SK-N-SH (cell line): ENCODE measurements around the gene FHIP1B. TPM values are rescaled to one million over a fixed set of nuclear protein-coding genes. Genes with fewer than 3 reads are reported as not detected.

ENCODE experiments used
- CTCF ChIA-PET: fragments of 300-600, 350-600 bp; formaldehyde crosslinking; extraction: SDS; loops from one replicate; lab custom pipeline; 2021; lab: Yijun Ruan, JAX
- POLR2A ChIA-PET: fragments of 350-600 bp; sonication (Branson Sonifier 250); formaldehyde crosslinking; extraction: SDS; loops from one replicate; lab custom pipeline; 2020; ENCODE audit warnings: antibody characterized with exemption, inconsistent platforms; lab: Yijun Ruan, JAX
- DNase-seq: peaks from one replicate; pipeline ENCODE4 v3.0.0; 2012
- H2AFZ ChIP-seq: fragments of 200-600 bp; sonication (generic); 2 replicates; pipeline ENCODE4 v1.8.1; 2016; ENCODE audit warnings: antibody characterized with exemption, mild to moderate bottlenecking, low read depth
- H3F3A ChIP-seq: fragments of 200-600 bp; sonication (generic); replicated peaks from 2 replicates; pipeline ENCODE3; 2016; ENCODE audit warnings: antibody characterized with exemption, mild to moderate bottlenecking; ENCODE audit not compliant: insufficient read depth
- H3K27ac ChIP-seq, 2 experiments: fragments of 200-500 bp in 1 of 2; fragments of 200-600 bp in 1 of 2; sonication (Bioruptor generic) in 1 of 2; sonication (generic), shearing (Covaris generic) in 1 of 2; 2 replicates each; pipeline versions ENCODE4 v1.5.1 to v1.6.1; 2014 to 2016; ENCODE audit warnings: low read depth in 2 of 2, inconsistent platforms in 1 of 2, low read length in 1 of 2, mild to moderate bottlenecking in 1 of 2, mixed read lengths in 1 of 2
- H3K27me3 ChIP-seq: fragments of 200-600 bp; sonication (generic), shearing (Covaris generic); 2 replicates; pipeline ENCODE4 v1.6.1; 2016; ENCODE audit warnings: mixed run types; ENCODE audit not compliant: insufficient read depth
- H3K36me3 ChIP-seq, 2 experiments: fragments of 200-500 bp in 1 of 2; fragments of 200-600 bp in 1 of 2; sonication (Bioruptor generic) in 1 of 2; sonication (generic) in 1 of 2; replicated peaks in 1 of 2; 2 replicates each; pipeline versions ENCODE3 to v1.5.1; 2014 to 2016; ENCODE audit warnings: low read length in 1 of 2, mild to moderate bottlenecking in 1 of 2; ENCODE audit not compliant: insufficient read depth in 2 of 2, control insufficient read depth in 1 of 2
- H3K4me1 ChIP-seq, 2 experiments: fragments of 200-500 bp in 1 of 2; fragments of 200-600 bp in 1 of 2; sonication (Bioruptor generic) in 1 of 2; sonication (generic), shearing (Covaris generic) in 1 of 2; 2 replicates each; pipeline versions ENCODE4 v1.5.1 to v1.6.1; 2014 to 2016; ENCODE audit warnings: low read depth in 1 of 2, low read length in 1 of 2, mixed run types in 1 of 2; ENCODE audit not compliant: insufficient read depth in 2 of 2, control insufficient read depth in 1 of 2
- H3K4me2 ChIP-seq: fragments of 200-600 bp; sonication (generic), shearing (Covaris generic); 2 replicates; pipeline ENCODE4 v1.6.1; 2017; ENCODE audit warnings: mixed run types
- H3K4me3 ChIP-seq, 2 experiments: fragments of 200-500 bp in 1 of 2; fragments of 200-600 bp in 1 of 2; sonication (Bioruptor generic) in 1 of 2; sonication (generic), shearing (Covaris generic) in 1 of 2; 2 replicates each; pipeline versions ENCODE4 v1.5.1 to v1.8.1; 2014 to 2016; ENCODE audit warnings: low read depth in 2 of 2, inconsistent platforms in 1 of 2, low read length in 1 of 2, mild to moderate bottlenecking in 1 of 2, mixed read lengths in 1 of 2, moderate library complexity in 1 of 2
- H3K79me2 ChIP-seq: fragments of 200-600 bp; sonication (generic); 2 replicates; pipeline ENCODE4 v1.8.1; 2017; ENCODE audit warnings: mild to moderate bottlenecking; ENCODE audit not compliant: insufficient read depth
- H3K9ac ChIP-seq: fragments of 200-600 bp; sonication (generic); 2 replicates; pipeline ENCODE4 v1.6.1; 2017; ENCODE audit warnings: mixed run types
- H3K9me2 ChIP-seq: fragments of 200-600 bp; sonication (generic); 2 replicates; pipeline ENCODE4 v1.6.1; 2017; ENCODE audit warnings: mixed run types
- H3K9me3 ChIP-seq: fragments of 200-600 bp; sonication (generic); 2 replicates; pipeline ENCODE4 v1.6.1; 2017; ENCODE audit warnings: mixed run types, mild to moderate bottlenecking, moderate library complexity
- H4K20me1 ChIP-seq: fragments of 200-600 bp; sonication (generic); 2 replicates; pipeline ENCODE4 v1.6.1; 2017; ENCODE audit warnings: mild to moderate bottlenecking, mixed run types; ENCODE audit not compliant: insufficient read depth
- FOXJ3 ChIP-seq: sonication (generic); formaldehyde crosslinking; IDR thresholded peaks from 2 replicates; pipeline ENCODE4 v1.5.1; 2020; ENCODE audit warnings: mild to moderate bottlenecking, missing genetic modification reagents
- FOXM1 ChIP-seq: IDR thresholded peaks from 2 replicates; pipeline ENCODE4 v1.4.0; 2012; ENCODE audit warnings: low read depth, mild to moderate bottlenecking
- GABPA ChIP-seq: IDR thresholded peaks from 2 replicates; pipeline ENCODE4 v1.4.0; 2012; ENCODE audit warnings: low read depth, mild to moderate bottlenecking
- MAX ChIP-seq: IDR thresholded peaks from 2 replicates; pipeline ENCODE4 v1.4.0; 2012; ENCODE audit warnings: low read depth
- NRF1 ChIP-seq: IDR thresholded peaks from 2 replicates; pipeline ENCODE4 v1.6.1; 2012; ENCODE audit warnings: low read depth, mild to moderate bottlenecking, low read length
- RAD21 ChIP-seq: IDR thresholded peaks from 2 replicates; pipeline ENCODE4 v1.6.1; 2012; ENCODE audit warnings: mild to moderate bottlenecking, low read length
- RCOR1 ChIP-seq: fragments of 150-350 bp; IDR thresholded peaks from 2 replicates; pipeline ENCODE4 v1.6.1; 2017; ENCODE audit warnings: antibody characterized with exemption, low read length
- REST ChIP-seq: IDR thresholded peaks from 2 replicates; pipeline ENCODE4 v1.6.1; 2012; ENCODE audit warnings: mild to moderate bottlenecking, low read depth, low read length, moderate library complexity
- SIN3A ChIP-seq: IDR thresholded peaks from 2 replicates; pipeline ENCODE4 v1.6.1; 2012; ENCODE audit warnings: low read depth, mild to moderate bottlenecking, low read length, moderate library complexity, borderline replicate concordance
- SMC3 ChIP-seq: IDR thresholded peaks from 2 replicates; pipeline ENCODE4 v1.6.1; 2012; ENCODE audit warnings: low read depth, low read length, improper control_type of control experiment
- TAF1 ChIP-seq: IDR thresholded peaks from 2 replicates; pipeline ENCODE4 v1.6.1; 2012; ENCODE audit warnings: low read depth, mild to moderate bottlenecking, low read length, moderate library complexity, borderline replicate concordance
- WGBS: methylation state at CpG from one replicate; pipeline ENCODE4 v1.1.6; 2017; ENCODE audit warnings: low lambda C conversion rate; 5-methylcytosine and 5-hydroxymethylcytosine counted together
- polyA plus RNA-seq, 3 experiments: library from polyadenylated mRNA; depleted of rRNA; stranded (reverse); fragments of >200 nt; gene quantifications; 2 replicates each; pipeline ENCODE4 v1.2.3, GENCODE V29; 2012

FHIP1B gene
- polyA plus RNA-seq, 1 of the 3 experiments (the other 2 are of a cell fraction) = 26.3 TPM

- DNase-seq = no peak
- Histone ChIP-seq H3K4me3 (no peak within 1 kb of the TSS), H3K79me2 (no peaks in the 10 kb centered on the region), H3K4me2 (no peak within 1 kb of the TSS), H3K9ac (no peak within 1 kb of the TSS), H3K9me2 (no peaks in the 10 kb centered on the region)
- TF ChIP-seq GABPA (no peak), MAX (no peak), FOXM1 (no peak)
- TF ChIP-seq, all 33 proteins: peak for 0
- no peak within 1 kb of the TSS for H2AFZ ChIP-seq
- no peaks in the 10 kb centered on the region for H4K20me1 ChIP-seq
- 20% methylated on average over 1 of the region's 5 CpGs for WGBS
- H3K27ac ChIP-seq = no peak within 1 kb of the TSS
- ChIA-PET POLR2A (no interaction called here), CTCF (no interaction called here)
- H3K4me1 ChIP-seq = no peaks in the 10 kb centered on the region
- no peaks in the 10 kb centered on the region for H3K36me3 ChIP-seq
- no peaks in the 10 kb centered on the region for H3F3A ChIP-seq
- no peaks in the 10 kb centered on the region for H3K27me3 ChIP-seq
- no peaks in the 10 kb centered on the region for H3K9me3 ChIP-seq
Observed at GRCh38 chr11:6199174-6199810, 35.1 kb downstream of the FHIP1B start, which contains the start of gene OR52W1. OR52W1 (plus strand) TSS chr11:6199224; CDS start chr11:6199224, 0 bp downstream.

- 8% methylated on average over 4 of the region's 4 CpGs for WGBS
- POLR2A ChIA-PET = no interaction called here
Observed at GRCh38 chr11:6197466-6198200, 36.8 kb downstream of the FHIP1B start.

More at GRCh38 chr11:6197466-6198200, 36.8 kb downstream of the FHIP1B start:
- Histone ChIP-seq H3K4me2 (no peak overlapping the region), H3K9me2 (no peaks in the 10 kb centered on the region), H3K9ac (no peak overlapping the region), H4K20me1 (no peaks in the 10 kb centered on the region), H3K4me1 (no peaks in the 10 kb centered on the region), H3K27me3 (no peaks in the 10 kb centered on the region), H3K9me3 (no peaks in the 10 kb centered on the region), H3K36me3 (no peaks in the 10 kb centered on the region), H3F3A (no peaks in the 10 kb centered on the region), H3K79me2 (no peaks in the 10 kb centered on the region), H2AFZ (no peak overlapping the region), H3K4me3 (no peak overlapping the region), H3K27ac (no peak overlapping the region)
- DNase-seq = no peak
- CTCF ChIA-PET = interaction anchor here (1.1 kb wide), 1 partner anchor 156 kb away, joined by 3 read pairs; no protein-coding TSS in a partner anchor
- TF ChIP-seq RAD21 (no peak), SMC3 (no peak), RCOR1 (no peak), SIN3A (no peak), FOXJ3 (CRISPR knock-in tag) (no peak), NRF1 (no peak), REST (no peak), TAF1 (no peak)
